Measurements from ENCODE around the gene DAPK1. TPM values are rescaled to one million over a fixed set of nuclear protein-coding genes. Genes with fewer than 3 reads are reported as not detected.
A peak's percentile ranks its signal among the peaks of the same experiment; 100 is the strongest.

DAPK1 gene
- total and polyA plus RNA-seq, 10 of the 15 experiments (the other 5 are each of a cell fraction or from before 2014, with no cell fraction given), result 8.2 to 94.7 (median 51.6) TPM

- H3K4me2 ChIP-seq (ENCODE audit: control insufficient read depth, insufficient read depth), result peak overlapping the region; percentile 22; the same call in 1 of the 2 replicates
- in situ Hi-C loops (cut with MboI), result no loop called here
- ATAC-seq, result no peak
- H2AFZ ChIP-seq (ENCODE audit: control insufficient read depth, low read depth, low read length), result no peak overlapping the region
- WGBS (ENCODE audit: insufficient coverage, insufficient replicate concordance, low lambda C conversion rate, missing lambda C conversion rate), result 17% methylated on average over 6 of the region's 6 CpGs
- peak; percentile 24; the same call in 1 of the 2 replicates for TF ChIP-seq SPI1 (IDR thresholded peaks at IDR 0.05; ENCODE audit: borderline replicate concordance, insufficient read depth, low read depth, low read length)
- peak; percentile 60; the same call in 1 of the 2 replicates for TF ChIP-seq GABPA (IDR thresholded peaks at IDR 0.05; ENCODE audit: low read depth)
- TF ChIP-seq CEBPB (IDR thresholded peaks at IDR 0.05; ENCODE audit: borderline replicate concordance in 1 of 2, low read depth in 2 of 2, low read length in 2 of 2), result no peak
- BruUV-seq (replicated peaks), result no TSS peak
- ChIA-PET POLR2A (interaction anchor here (0.9 to 1.0 kb wide), 2 partner anchors 7 to 26 kb away, joined by 3 read pairs; no protein-coding TSS in a partner anchor), SMC1A (ENCODE audit: uncharacterized antibody, unreplicated experiment) (interaction anchor here (0.8 to 1.8 kb wide), 8 partner anchors 11 to 54 kb away, joined by 3 to 7 read pairs (median 4); no protein-coding TSS in a partner anchor), RAD21 (ENCODE audit: unreplicated experiment) (interaction anchor here (1.0 kb wide), 2 partner anchors 16 to 18 kb away, joined by 3 read pairs; no protein-coding TSS in a partner anchor), CTCF (no interaction called here)
- H3K27me3 ChIP-seq (replicated peaks in 1 of 2; ENCODE audit: control insufficient read depth in 2 of 2, insufficient read depth in 2 of 2, low read length in 1 of 2), result no peaks in the 10 kb centered on the region
- no peak overlapping the region for H3K9ac ChIP-seq (ENCODE audit: control insufficient read depth, insufficient read depth, low read length)
- intact Hi-C loops (cut with micrococcal nuclease; ENCODE audit: unreplicated experiment), result no loop called here
- no peak overlapping the region for H3K4me3 ChIP-seq
- H3K36me3 ChIP-seq (ENCODE audit: control insufficient read depth in 2 of 2, insufficient read depth in 2 of 2, low read length in 1 of 2), result peaks cover 0 to 1% of the 10 kb centered on the region in 2 experiments; a peak in 3 of 4 replicates
- no peaks in the 10 kb centered on the region for H4K20me1 ChIP-seq (ENCODE audit: control insufficient read depth, insufficient read depth)
- peaks cover 4% of the 10 kb centered on the region for H3K79me2 ChIP-seq (ENCODE audit: control insufficient read depth, insufficient read depth, low read length)
- no peaks in the 10 kb centered on the region; the same call in 2 of the 3 replicates for H3K9me3 ChIP-seq (replicated peaks; ENCODE audit: control insufficient read depth, insufficient read depth, low read length)
- H3K27ac ChIP-seq (ENCODE audit: control insufficient read depth, insufficient read depth), result no peak overlapping the region; the same call in 1 of the 2 replicates
- no peak for DNase-seq (ENCODE audit: low read depth, low spot score)
- FAIRE-seq, result no peak
- peaks cover 32% of the 10 kb centered on the region for H3K4me1 ChIP-seq (ENCODE audit: control insufficient read depth, insufficient read depth, low read length)
These were observed 22.6 kb downstream of the DAPK1 start for GRCh38 chr9:87520172-87520683.

- H3K27me3 ChIP-seq (replicated peaks in 1 of 2; ENCODE audit: control insufficient read depth in 2 of 2, insufficient read depth in 2 of 2, low read length in 1 of 2), result no peaks in the 10 kb centered on the region
- in situ Hi-C loops (cut with MboI), result no loop called here
- 67% methylated on average over 7 of the region's 7 CpGs for WGBS (ENCODE audit: insufficient coverage, insufficient replicate concordance, low lambda C conversion rate, missing lambda C conversion rate)
These were observed 24.2 kb downstream of the DAPK1 start for GRCh38 chr9:87521834-87522233.

More at GRCh38 chr9:87521834-87522233, 24.2 kb downstream of the DAPK1 start:
- DNase-seq (ENCODE audit: low read depth, low spot score) (no peak), ATAC-seq (no peak), FAIRE-seq (no peak)
- CTCF ChIA-PET, result no interaction called here
- POLR2A ChIA-PET, result no interaction called here
- Histone ChIP-seq H3K79me2 (ENCODE audit: control insufficient read depth, insufficient read depth, low read length) (peaks cover 1% of the 10 kb centered on the region), H4K20me1 (ENCODE audit: control insufficient read depth, insufficient read depth) (no peaks in the 10 kb centered on the region), H3K4me3 (no peak overlapping the region), H2AFZ (ENCODE audit: control insufficient read depth, low read depth, low read length) (no peak overlapping the region), H3K9me3 (replicated peaks; ENCODE audit: control insufficient read depth, insufficient read depth, low read length) (no peaks in the 10 kb centered on the region), H3K4me1 (ENCODE audit: control insufficient read depth, insufficient read depth, low read length) (peaks cover 18% of the 10 kb centered on the region), H3K27ac (ENCODE audit: control insufficient read depth, insufficient read depth) (no peak overlapping the region), H3K9ac (ENCODE audit: control insufficient read depth, insufficient read depth, low read length) (no peak overlapping the region), H3K4me2 (ENCODE audit: control insufficient read depth, insufficient read depth) (no peak overlapping the region), H3K36me3 (ENCODE audit: control insufficient read depth in 2 of 2, insufficient read depth in 2 of 2, low read length in 1 of 2) (peaks cover 0 to 1% of the 10 kb centered on the region in 2 experiments; a peak in 3 of 4 replicates)
- SMC1A ChIA-PET (ENCODE audit: uncharacterized antibody, unreplicated experiment), result interaction anchor here (1.1 kb wide), 1 partner anchor 22 kb away, joined by 4 read pairs; no protein-coding TSS in a partner anchor
- intact Hi-C loops (cut with micrococcal nuclease; ENCODE audit: unreplicated experiment), result no loop called here
- TF ChIP-seq MEF2A (IDR thresholded peaks at IDR 0.05; ENCODE audit: insufficient read depth, low read depth, low read length) (no peak), STAT1 (conservative IDR thresholded peaks at IDR 0.05) (no peak), ZBTB40 (IDR thresholded peaks at IDR 0.05; ENCODE audit: borderline replicate concordance) (no peak), MYC (IDR thresholded peaks at IDR 0.05; ENCODE audit: insufficient read depth, insufficient read length, insufficient replicate concordance, low read length, severe bottlenecking) (no peak), EZH2 (IDR thresholded peaks at IDR 0.05; ENCODE audit: borderline replicate concordance, control insufficient read depth, low read depth, low read length) (no peak), ASH2L (IDR thresholded peaks at IDR 0.05; ENCODE audit: borderline replicate concordance, low read depth) (no peak), POLR2AphosphoS5 (IDR thresholded peaks at IDR 0.05; ENCODE audit: low read length) (no peak)
- RAD21 ChIA-PET (ENCODE audit: unreplicated experiment), result no interaction called here
- BruUV-seq (replicated peaks), result no TSS peak
